Smooth muscle cell (in vitro differentiated cells): ENCODE data around the gene KCNK7. TPM values are rescaled to one million over a fixed set of nuclear protein-coding genes. Genes with fewer than 3 reads are reported as not detected.

Source experiments
- DNase-seq: peaks from one replicate; lab custom pipeline; 2025; ENCODE audit not compliant: unreplicated experiment; lab: John Stamatoyannopoulos, UW
- H2AFZ ChIP-seq: fragments of 200-600 bp; sonication (generic); 2 replicates; pipeline ENCODE4 v1.6.0; 2016; ENCODE audit warnings: antibody characterized with exemption, low read depth, mild to moderate bottlenecking
- H3F3A ChIP-seq: fragments of 200-600 bp; sonication (generic); 2 replicates; pipeline ENCODE4 v1.6.0; 2017; ENCODE audit warnings: antibody characterized with exemption, low read depth
- H3K27ac ChIP-seq: fragments of 200-600 bp; sonication (generic); 2 replicates; pipeline ENCODE4 v1.5.1; 2016; ENCODE audit warnings: low read depth, mild to moderate bottlenecking
- H3K27me3 ChIP-seq: fragments of 200-600 bp; sonication (generic); 2 replicates; pipeline ENCODE4 v1.6.1; 2016; ENCODE audit warnings: low read depth, mild to moderate bottlenecking
- H3K36me3 ChIP-seq: fragments of 200-600 bp; sonication (generic); 2 replicates; pipeline ENCODE4 v1.5.1; 2016; ENCODE audit warnings: low read depth
- H3K4me1 ChIP-seq: fragments of 200-600 bp; sonication (generic); 2 replicates; pipeline ENCODE4 v1.5.1; 2016; ENCODE audit warnings: low read depth
- H3K4me2 ChIP-seq: fragments of 200-600 bp; sonication (generic); 2 replicates; pipeline ENCODE4 v1.6.0; 2016; ENCODE audit warnings: mild to moderate bottlenecking
- H3K4me3 ChIP-seq: fragments of 200-600 bp; sonication (generic); 2 replicates; pipeline ENCODE4 v1.5.1; 2016; ENCODE audit warnings: mild to moderate bottlenecking
- H3K79me2 ChIP-seq: fragments of 200-600 bp; sonication (generic); 2 replicates; pipeline ENCODE4 v1.6.0; 2016; ENCODE audit warnings: low read depth, mild to moderate bottlenecking
- H3K9ac ChIP-seq: fragments of 200-600 bp; sonication (generic); 2 replicates; pipeline ENCODE4 v1.6.0; 2016; ENCODE audit warnings: low read depth
- H3K9me3 ChIP-seq: fragments of 200-600 bp; sonication (generic); replicated peaks from 2 replicates; pipeline ENCODE4 v1.5.1; 2016; ENCODE audit warnings: low read depth
- H4K20me1 ChIP-seq: fragments of 200-600 bp; sonication (generic); 2 replicates; pipeline ENCODE4 v1.6.0; 2016; ENCODE audit warnings: low read depth
- WGBS: methylation state at CpG from one replicate; pipeline ENCODE4 v1.1.7; 2016; ENCODE audit warnings: low lambda C conversion rate; 5-methylcytosine and 5-hydroxymethylcytosine counted together
- polyA plus RNA-seq: library from polyadenylated mRNA; unstranded; fragments of >200 nt; fragmentation: Nextera tagmentation; extraction: Ambion mirVana; gene quantifications from 2 replicates; pipeline ENCODE4 v1.2.1, GENCODE V29; 2016
- total RNA-seq: library from RNA; depleted of rRNA; stranded (reverse); fragments of >200 nt; gene quantifications from 2 replicates; pipeline ENCODE4 v1.2.3, GENCODE V29; 2014
- TF ChIP-seq, protein P1 (sequence below): fragments of 200-600 bp; sonication (generic); IDR thresholded peaks from 2 replicates; pipeline ENCODE4 v1.5.1; 2017; ENCODE audit warnings: borderline replicate concordance, mild to moderate bottlenecking, antibody characterized with exemption; ENCODE audit not compliant: insufficient read depth, poor library complexity, severe bottlenecking

KCNK7 gene
- total and polyA plus RNA-seq, 2 experiments from 2014 or later: not detected

DNA sequence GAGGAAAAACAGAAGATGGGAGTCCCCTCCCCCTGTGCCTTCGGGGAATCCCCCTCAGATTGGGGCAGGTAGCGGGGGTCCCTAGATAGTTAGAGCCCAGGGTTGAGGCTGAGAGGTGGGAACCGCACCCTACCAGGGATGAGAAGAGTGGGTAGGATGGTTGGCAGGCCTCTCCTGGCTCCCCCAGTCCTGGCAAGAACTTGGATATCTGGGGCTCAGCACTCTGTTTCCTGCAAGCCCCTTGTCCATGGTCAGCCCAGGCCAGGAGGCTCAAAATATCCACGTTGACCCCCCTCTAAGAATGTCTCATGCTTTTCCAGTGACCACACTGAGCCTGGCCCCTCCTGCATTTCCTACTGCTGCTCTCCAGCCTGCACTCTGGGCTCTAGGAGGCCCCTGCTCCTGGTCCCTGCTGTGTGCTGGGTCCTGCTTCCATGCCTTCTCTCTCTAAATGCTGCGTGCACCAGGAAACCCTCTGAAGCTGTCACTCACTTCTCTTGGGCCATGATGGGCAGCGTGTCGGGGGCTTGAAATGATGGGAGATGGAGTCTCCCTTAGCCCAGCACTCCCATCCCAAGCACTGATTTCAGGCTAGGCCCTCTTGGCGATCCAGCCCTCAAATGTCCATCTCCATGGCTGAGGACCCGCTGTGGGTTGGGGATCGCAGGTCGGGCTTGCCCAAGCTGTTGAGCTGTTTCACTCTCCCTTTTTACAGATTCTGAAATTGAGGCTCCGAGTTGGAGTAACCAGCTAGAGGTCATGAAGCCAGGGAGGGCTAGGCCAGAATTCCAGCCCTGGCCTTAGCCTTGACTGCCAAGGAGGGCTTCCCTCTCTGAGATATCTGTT is 16.4 kb upstream of the KCNK7 start:
- H3K79me2 ChIP-seq: peaks cover 42% of the 10 kb centered on the region
- H3F3A ChIP-seq: no peaks in the 10 kb centered on the region
- H3K27me3 ChIP-seq: no peaks in the 10 kb centered on the region
- 91% methylated on average over 12 of the region's 12 CpGs for WGBS
- peak overlapping the region; percentile 90 for H3K4me2 ChIP-seq
- no peak overlapping the region for H2AFZ ChIP-seq
- peak overlapping the region; percentile 65 for H3K4me3 ChIP-seq
- H3K36me3 ChIP-seq: no peaks in the 10 kb centered on the region
- no peak overlapping the region for H3K27ac ChIP-seq
- H4K20me1 ChIP-seq: peaks cover 68% of the 10 kb centered on the region
- no peaks in the 10 kb centered on the region for H3K9me3 ChIP-seq
- peaks cover 23% of the 10 kb centered on the region for H3K4me1 ChIP-seq
- H3K9ac ChIP-seq: no peak overlapping the region
- TF ChIP-seq, protein P1, sequence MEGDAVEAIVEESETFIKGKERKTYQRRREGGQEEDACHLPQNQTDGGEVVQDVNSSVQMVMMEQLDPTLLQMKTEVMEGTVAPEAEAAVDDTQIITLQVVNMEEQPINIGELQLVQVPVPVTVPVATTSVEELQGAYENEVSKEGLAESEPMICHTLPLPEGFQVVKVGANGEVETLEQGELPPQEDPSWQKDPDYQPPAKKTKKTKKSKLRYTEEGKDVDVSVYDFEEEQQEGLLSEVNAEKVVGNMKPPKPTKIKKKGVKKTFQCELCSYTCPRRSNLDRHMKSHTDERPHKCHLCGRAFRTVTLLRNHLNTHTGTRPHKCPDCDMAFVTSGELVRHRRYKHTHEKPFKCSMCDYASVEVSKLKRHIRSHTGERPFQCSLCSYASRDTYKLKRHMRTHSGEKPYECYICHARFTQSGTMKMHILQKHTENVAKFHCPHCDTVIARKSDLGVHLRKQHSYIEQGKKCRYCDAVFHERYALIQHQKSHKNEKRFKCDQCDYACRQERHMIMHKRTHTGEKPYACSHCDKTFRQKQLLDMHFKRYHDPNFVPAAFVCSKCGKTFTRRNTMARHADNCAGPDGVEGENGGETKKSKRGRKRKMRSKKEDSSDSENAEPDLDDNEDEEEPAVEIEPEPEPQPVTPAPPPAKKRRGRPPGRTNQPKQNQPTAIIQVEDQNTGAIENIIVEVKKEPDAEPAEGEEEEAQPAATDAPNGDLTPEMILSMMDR: no peak
- DNase-seq: no peak

DNA sequence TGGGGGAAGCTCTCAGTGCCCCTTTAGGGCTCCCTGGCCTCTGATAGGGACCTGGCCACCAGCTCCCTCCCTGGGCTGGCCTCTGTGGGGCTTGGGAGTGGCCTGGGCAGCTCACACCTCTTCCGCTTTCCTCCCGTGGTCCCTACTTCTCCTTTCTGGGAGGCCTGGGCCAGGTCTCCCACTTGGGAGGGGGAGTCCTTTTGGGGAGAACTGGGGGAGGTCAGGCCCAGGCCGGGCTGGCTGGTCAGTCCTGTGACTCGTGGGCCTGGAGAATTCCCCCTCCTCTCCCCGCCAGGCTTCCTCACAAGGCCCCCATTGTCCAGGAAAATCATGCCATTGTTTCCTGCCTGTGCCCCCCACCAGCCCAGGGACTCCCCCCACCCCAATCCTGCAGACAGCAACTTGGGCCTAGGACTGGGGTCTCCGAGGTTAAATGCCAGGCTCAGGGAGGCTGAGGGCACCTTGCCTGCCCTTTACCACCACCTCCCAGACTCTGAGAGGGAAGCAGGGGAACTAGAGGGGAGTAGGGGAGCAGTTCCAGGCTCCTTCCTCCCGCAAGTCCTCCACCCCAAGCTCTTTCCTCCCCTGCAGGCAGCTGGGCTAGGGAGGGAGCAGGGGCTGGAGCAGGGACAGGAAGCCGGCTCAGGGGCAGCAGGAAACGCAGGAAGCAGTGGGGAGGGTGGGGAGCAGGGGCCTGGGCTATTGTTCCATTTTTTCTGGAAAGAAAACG is 15.6 kb upstream of the KCNK7 start:
- Histone ChIP-seq H2AFZ (no peak overlapping the region), H3K27ac (no peak overlapping the region), H3K27me3 (no peaks in the 10 kb centered on the region), H3F3A (peaks cover 5% of the 10 kb centered on the region), H3K79me2 (peaks cover 35% of the 10 kb centered on the region), H3K4me2 (peak overlapping the region; percentile 90), H3K4me1 (peaks cover 29% of the 10 kb centered on the region), H3K4me3 (peak overlapping the region; percentile 65), H4K20me1 (peaks cover 65% of the 10 kb centered on the region), H3K9ac (no peak overlapping the region), H3K9me3 (no peaks in the 10 kb centered on the region), H3K36me3 (no peaks in the 10 kb centered on the region)
- WGBS: 80% methylated on average over 10 of the region's 10 CpGs
- TF ChIP-seq, protein P1: no peak
- DNase-seq: no peak

DNA sequence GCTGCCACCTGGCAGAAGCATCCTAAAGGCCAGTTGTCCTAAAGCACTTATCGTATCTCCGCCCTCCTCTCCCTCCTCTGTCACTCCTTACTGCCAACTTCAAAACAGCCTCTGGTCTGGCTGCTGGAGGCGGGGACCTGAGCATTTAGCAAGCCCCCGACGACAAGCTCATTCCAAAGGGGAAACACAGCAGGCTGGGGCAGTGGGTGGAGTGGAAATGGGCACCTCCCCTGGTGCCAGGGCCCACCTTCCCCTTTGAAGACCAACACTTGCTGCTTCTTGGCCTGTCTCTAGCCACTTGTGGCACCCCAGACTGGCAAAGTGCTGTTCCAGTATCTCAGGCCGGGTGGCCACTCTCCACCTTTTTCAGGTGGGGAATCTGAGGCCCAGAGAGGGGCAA is 14.8 kb upstream of the KCNK7 start:
- Histone ChIP-seq H3K4me1 (peaks cover 29% of the 10 kb centered on the region), H2AFZ (no peak overlapping the region), H3F3A (peaks cover 5% of the 10 kb centered on the region), H3K79me2 (peaks cover 31% of the 10 kb centered on the region), H3K4me3 (no peak overlapping the region), H3K9ac (no peak overlapping the region), H3K9me3 (no peaks in the 10 kb centered on the region), H3K27ac (no peak overlapping the region), H3K27me3 (no peaks in the 10 kb centered on the region), H3K36me3 (peaks cover 3% of the 10 kb centered on the region), H3K4me2 (no peak overlapping the region), H4K20me1 (peaks cover 67% of the 10 kb centered on the region)
- WGBS: 84% methylated on average over 6 of the region's 6 CpGs
- DNase-seq: no peak
- TF ChIP-seq, protein P1: no peak
